HepG2 (cell line): ENCODE results near the gene DNAJA3. TPM values are rescaled to one million over a fixed set of nuclear protein-coding genes. Genes with fewer than 3 reads are reported as not detected.

Source experiments
- HMG20A ChIP-seq: IDR thresholded peaks from 2 replicates; pipeline ENCODE4 v1.6.1; 2016; ENCODE audit warnings: borderline replicate concordance
- JARID2 ChIP-seq: sonication (generic); formaldehyde crosslinking; IDR thresholded peaks from 2 replicates; pipeline ENCODE4 v1.8.1; 2023; ENCODE audit warnings: missing genetic modification reagents, inconsistent platforms; ENCODE audit not compliant: insufficient replicate concordance
- KDM2A ChIP-seq: sonication (generic); formaldehyde crosslinking; IDR thresholded peaks from 2 replicates; pipeline ENCODE4 v1.4.0; 2020; ENCODE audit warnings: low read depth, missing genetic modification reagents, borderline replicate concordance
- PTBP1 ChIP-seq: fragments of 200-400 bp; formaldehyde crosslinking; IDR thresholded peaks from 2 replicates; pipeline ENCODE4 v1.6.1; 2018; ENCODE audit warnings: low read length, low read depth; ENCODE audit not compliant: poor library complexity, severe bottlenecking
- SMAD1 ChIP-seq: sonication (generic); formaldehyde crosslinking; IDR thresholded peaks from 2 replicates; pipeline ENCODE4 v1.4.0; 2020; ENCODE audit warnings: missing genetic modification reagents, low read depth, mild to moderate bottlenecking, borderline replicate concordance
- SP140L ChIP-seq: sonication (generic); formaldehyde crosslinking; IDR thresholded peaks from 2 replicates; pipeline ENCODE4 v1.4.0; 2020; ENCODE audit warnings: missing genetic modification reagents, borderline replicate concordance
- SSRP1 ChIP-seq: IDR thresholded peaks from 2 replicates; pipeline ENCODE4 v1.6.1; 2016; ENCODE audit warnings: control low read depth
- TBX2 ChIP-seq: sonication (generic); formaldehyde crosslinking; IDR thresholded peaks from 2 replicates; pipeline ENCODE4 v1.5.0; 2020; ENCODE audit warnings: missing genetic modification reagents, mild to moderate bottlenecking, borderline replicate concordance
- TSC22D2 ChIP-seq: sonication (generic); formaldehyde crosslinking; IDR thresholded peaks from 2 replicates; pipeline ENCODE4 v1.5.1; 2020; ENCODE audit warnings: missing genetic modification reagents, mild to moderate bottlenecking, borderline replicate concordance
- ZMYM4 ChIP-seq: sonication (generic); formaldehyde crosslinking; IDR thresholded peaks from 2 replicates; pipeline ENCODE4 v1.8.1; 2023; ENCODE audit warnings: mild to moderate bottlenecking, missing genetic modification reagents
- ZNF251 ChIP-seq: sonication (generic); formaldehyde crosslinking; IDR thresholded peaks from 2 replicates; pipeline ENCODE4 v1.9.0; 2021; ENCODE audit warnings: mild to moderate bottlenecking, missing genetic modification reagents
- ZNF3 ChIP-seq: IDR thresholded peaks from 2 replicates; pipeline ENCODE4 v1.7.0; 2017; ENCODE audit warnings: inconsistent platforms
- ZNF484 ChIP-seq: sonication (generic); formaldehyde crosslinking; IDR thresholded peaks from 2 replicates; pipeline ENCODE4 v1.5.1; 2020; ENCODE audit warnings: mild to moderate bottlenecking, low read depth, missing genetic modification reagents, borderline replicate concordance
- ZNF773 ChIP-seq: sonication (generic); formaldehyde crosslinking; IDR thresholded peaks from 2 replicates; pipeline ENCODE4 v1.4.0; 2020; ENCODE audit warnings: missing genetic modification reagents, borderline replicate concordance
- ZNF816 ChIP-seq: sonication (generic); formaldehyde crosslinking; IDR thresholded peaks from 2 replicates; pipeline ENCODE4 v1.8.0; 2022; ENCODE audit warnings: missing genetic modification reagents, mild to moderate bottlenecking, borderline replicate concordance
- ZSCAN22 ChIP-seq: sonication (generic); formaldehyde crosslinking; IDR thresholded peaks from 2 replicates; pipeline ENCODE4 v1.4.0; 2020; ENCODE audit warnings: mild to moderate bottlenecking, missing genetic modification reagents
- polyA plus RNA-seq, 8 experiments: library from polyadenylated mRNA; depleted of rRNA in 3 of 8; stranded (reverse) in 7 of 8; unstranded in 1 of 8; fragments of >200 nt; fragmentation: Illumina TruSeq in 4 of 8; extraction: Trizol in 4 of 8; gene quantifications; 2 replicates each; pipeline versions ENCODE4 v1.2.1 to v1.2.3, GENCODE V29; 2011 to 2016; ENCODE audit warnings: low read depth in 4 of 8, missing spikeins in 1 of 8, mixed read lengths in 1 of 8; ENCODE audit not compliant: insufficient read depth in 1 of 8
- total RNA-seq, 5 experiments: library from RNA; depleted of rRNA; stranded (reverse); fragments of >200 nt; fragmentation: Illumina TruSeq; extraction: Trizol; gene quantifications; 2 replicates each; pipeline ENCODE4 v1.2.3, GENCODE V29; 2016; ENCODE audit warnings: low read depth in 1 of 5
- TF ChIP-seq, protein P1 (sequence below): sonication (generic); formaldehyde crosslinking; IDR thresholded peaks from 2 replicates; pipeline ENCODE4 v1.4.0; 2020; ENCODE audit warnings: mild to moderate bottlenecking, missing genetic modification reagents
- TF ChIP-seq, protein P2 (sequence below): sonication (generic); formaldehyde crosslinking; IDR thresholded peaks from 2 replicates; pipeline ENCODE4 v1.4.0; 2020; ENCODE audit warnings: missing genetic modification reagents, low read depth, mild to moderate bottlenecking, borderline replicate concordance
- TF ChIP-seq, protein P3 (sequence below): sonication (generic); formaldehyde crosslinking; IDR thresholded peaks from 2 replicates; pipeline ENCODE4 v1.8.0; 2022; ENCODE audit warnings: mild to moderate bottlenecking, missing genetic modification reagents, moderate library complexity
- TF ChIP-seq, protein P4 (sequence below): sonication (generic); formaldehyde crosslinking; IDR thresholded peaks from 2 replicates; pipeline ENCODE4 v1.5.0; 2020; ENCODE audit warnings: missing genetic modification reagents
- TF ChIP-seq, protein P5 (sequence below): sonication (generic); formaldehyde crosslinking; IDR thresholded peaks from 2 replicates; pipeline ENCODE4 v1.9.0; 2022; ENCODE audit warnings: low read depth, missing genetic modification reagents
- TF ChIP-seq, protein P6 (sequence below): sonication (generic); formaldehyde crosslinking; conservative IDR thresholded peaks from 2 replicates; pipeline ENCODE4 v1.8.1; 2023; ENCODE audit warnings: missing genetic modification reagents

Gene DNAJA3
- total and polyA plus RNA-seq, 2 of the 13 experiments (the other 11 are each of a cell fraction or from before 2014, with no cell fraction given) = 77.0 to 83.3 TPM

DNA sequence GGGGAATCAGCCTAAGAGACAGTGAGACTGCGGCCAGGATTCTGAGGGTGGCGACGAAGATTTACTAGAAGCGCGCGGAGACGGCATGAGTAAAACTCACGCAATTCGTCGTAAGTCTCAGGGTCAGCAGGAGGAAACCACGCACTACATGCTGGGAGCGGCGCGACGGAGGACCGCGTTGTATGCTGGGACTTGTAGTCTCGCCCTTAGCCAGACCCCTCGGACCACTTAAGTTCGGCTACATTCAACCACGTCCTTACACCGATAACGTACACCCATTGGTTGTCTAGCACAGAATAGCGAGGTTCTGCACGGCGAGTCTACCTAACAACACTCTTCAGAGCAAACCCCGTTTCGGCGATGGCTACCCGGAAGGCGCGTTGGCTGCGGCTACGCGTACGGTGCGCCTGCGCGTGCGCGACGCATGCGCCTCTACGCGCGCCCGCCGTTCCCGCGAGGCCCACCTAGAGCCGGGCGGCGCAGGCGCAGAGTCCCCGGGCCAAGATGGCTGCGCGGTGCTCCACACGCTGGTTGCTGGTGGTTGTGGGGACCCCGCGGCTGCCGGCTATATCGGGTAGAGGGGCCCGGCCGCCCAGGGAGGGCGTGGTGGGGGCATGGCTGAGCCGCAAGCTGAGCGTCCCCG is at the start of gene DNAJA3 (continued):
- TF ChIP-seq ZNF773 (CRISPR knock-in tag) (0 out of 2 replicates have a peak, but pooled peaks have one; percentile 12), SP140L (CRISPR knock-in tag) (no peak), ZNF484 (CRISPR knock-in tag) (peak; percentile 20; the same call in 1 of the 2 replicates), ZNF816 (CRISPR knock-in tag) (no peak), JARID2 (CRISPR knock-in tag) (no peak), ZNF251 (CRISPR knock-in tag) (no peak), ZSCAN22 (CRISPR knock-in tag) (no peak), HMG20A (no peak), ZNF3 (CRISPR knock-in tag) (peak; percentile 41; the same call in 1 of the 2 replicates), SSRP1 (CRISPR knock-in tag) (no peak), ZMYM4 (peak; percentile 67; the same call in 1 of the 2 replicates), TSC22D2 (CRISPR knock-in tag) (peak; percentile 60; the same call in 1 of the 2 replicates), KDM2A (CRISPR knock-in tag) (peak; percentile 76; the same call in 1 of the 2 replicates), PTBP1 (no peak), TBX2 (no peak; the same call in 1 of the 2 replicates), SMAD1 (no peak)
- TF ChIP-seq, protein P1, sequence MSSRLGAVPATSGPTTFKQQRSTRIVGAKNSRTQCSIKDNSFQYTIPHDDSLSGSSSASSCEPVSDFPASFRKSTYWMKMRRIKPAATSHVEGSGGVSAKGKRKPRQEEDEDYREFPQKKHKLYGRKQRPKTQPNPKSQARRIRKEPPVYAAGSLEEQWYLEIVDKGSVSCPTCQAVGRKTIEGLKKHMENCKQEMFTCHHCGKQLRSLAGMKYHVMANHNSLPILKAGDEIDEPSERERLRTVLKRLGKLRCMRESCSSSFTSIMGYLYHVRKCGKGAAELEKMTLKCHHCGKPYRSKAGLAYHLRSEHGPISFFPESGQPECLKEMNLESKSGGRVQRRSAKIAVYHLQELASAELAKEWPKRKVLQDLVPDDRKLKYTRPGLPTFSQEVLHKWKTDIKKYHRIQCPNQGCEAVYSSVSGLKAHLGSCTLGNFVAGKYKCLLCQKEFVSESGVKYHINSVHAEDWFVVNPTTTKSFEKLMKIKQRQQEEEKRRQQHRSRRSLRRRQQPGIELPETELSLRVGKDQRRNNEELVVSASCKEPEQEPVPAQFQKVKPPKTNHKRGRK (CRISPR knock-in tag) = no peak
- TF ChIP-seq, protein P2, sequence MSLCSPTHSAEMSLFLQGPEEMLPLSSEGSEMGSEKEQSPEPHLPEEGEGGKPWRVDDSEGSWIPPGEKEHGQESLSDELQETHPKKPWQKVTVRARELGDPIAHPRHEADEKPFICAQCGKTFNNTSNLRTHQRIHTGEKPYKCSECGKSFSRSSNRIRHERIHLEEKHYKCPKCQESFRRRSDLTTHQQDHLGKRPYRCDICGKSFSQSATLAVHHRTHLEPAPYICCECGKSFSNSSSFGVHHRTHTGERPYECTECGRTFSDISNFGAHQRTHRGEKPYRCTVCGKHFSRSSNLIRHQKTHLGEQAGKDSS (CRISPR knock-in tag) = no peak; the same call in 1 of the 2 replicates
- TF ChIP-seq, protein P3, sequence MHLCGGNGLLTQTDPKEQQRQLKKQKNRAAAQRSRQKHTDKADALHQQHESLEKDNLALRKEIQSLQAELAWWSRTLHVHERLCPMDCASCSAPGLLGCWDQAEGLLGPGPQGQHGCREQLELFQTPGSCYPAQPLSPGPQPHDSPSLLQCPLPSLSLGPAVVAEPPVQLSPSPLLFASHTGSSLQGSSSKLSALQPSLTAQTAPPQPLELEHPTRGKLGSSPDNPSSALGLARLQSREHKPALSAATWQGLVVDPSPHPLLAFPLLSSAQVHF (CRISPR knock-in tag) = no peak
- TF ChIP-seq, protein P4, sequence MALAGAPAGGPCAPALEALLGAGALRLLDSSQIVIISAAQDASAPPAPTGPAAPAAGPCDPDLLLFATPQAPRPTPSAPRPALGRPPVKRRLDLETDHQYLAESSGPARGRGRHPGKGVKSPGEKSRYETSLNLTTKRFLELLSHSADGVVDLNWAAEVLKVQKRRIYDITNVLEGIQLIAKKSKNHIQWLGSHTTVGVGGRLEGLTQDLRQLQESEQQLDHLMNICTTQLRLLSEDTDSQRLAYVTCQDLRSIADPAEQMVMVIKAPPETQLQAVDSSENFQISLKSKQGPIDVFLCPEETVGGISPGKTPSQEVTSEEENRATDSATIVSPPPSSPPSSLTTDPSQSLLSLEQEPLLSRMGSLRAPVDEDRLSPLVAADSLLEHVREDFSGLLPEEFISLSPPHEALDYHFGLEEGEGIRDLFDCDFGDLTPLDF = peak; percentile 89; the same call in 1 of the 2 replicates
- TF ChIP-seq, protein P5, sequence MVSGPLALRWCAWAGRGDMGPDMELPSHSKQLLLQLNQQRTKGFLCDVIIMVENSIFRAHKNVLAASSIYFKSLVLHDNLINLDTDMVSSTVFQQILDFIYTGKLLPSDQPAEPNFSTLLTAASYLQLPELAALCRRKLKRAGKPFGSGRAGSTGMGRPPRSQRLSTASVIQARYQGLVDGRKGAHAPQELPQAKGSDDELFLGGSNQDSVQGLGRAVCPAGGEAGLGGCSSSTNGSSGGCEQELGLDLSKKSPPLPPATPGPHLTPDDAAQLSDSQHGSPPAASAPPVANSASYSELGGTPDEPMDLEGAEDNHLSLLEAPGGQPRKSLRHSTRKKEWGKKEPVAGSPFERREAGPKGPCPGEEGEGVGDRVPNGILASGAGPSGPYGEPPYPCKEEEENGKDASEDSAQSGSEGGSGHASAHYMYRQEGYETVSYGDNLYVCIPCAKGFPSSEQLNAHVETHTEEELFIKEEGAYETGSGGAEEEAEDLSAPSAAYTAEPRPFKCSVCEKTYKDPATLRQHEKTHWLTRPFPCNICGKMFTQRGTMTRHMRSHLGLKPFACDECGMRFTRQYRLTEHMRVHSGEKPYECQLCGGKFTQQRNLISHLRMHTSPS (CRISPR knock-in tag) = no peak
- TF ChIP-seq, protein P6, sequence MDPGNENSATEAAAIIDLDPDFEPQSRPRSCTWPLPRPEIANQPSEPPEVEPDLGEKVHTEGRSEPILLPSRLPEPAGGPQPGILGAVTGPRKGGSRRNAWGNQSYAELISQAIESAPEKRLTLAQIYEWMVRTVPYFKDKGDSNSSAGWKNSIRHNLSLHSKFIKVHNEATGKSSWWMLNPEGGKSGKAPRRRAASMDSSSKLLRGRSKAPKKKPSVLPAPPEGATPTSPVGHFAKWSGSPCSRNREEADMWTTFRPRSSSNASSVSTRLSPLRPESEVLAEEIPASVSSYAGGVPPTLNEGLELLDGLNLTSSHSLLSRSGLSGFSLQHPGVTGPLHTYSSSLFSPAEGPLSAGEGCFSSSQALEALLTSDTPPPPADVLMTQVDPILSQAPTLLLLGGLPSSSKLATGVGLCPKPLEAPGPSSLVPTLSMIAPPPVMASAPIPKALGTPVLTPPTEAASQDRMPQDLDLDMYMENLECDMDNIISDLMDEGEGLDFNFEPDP = 0 out of 2 replicates have a peak, but pooled peaks have one; percentile 27
